ENCODE results near the gene ARHGEF26. TPM values are rescaled to one million over a fixed set of nuclear protein-coding genes. Genes with fewer than 3 reads are reported as not detected.
"Not testable (repeated sequence)": the region's sequence is repeated elsewhere in the genome, so short reads cannot be mapped to it uniquely, and the experiment has no call there.

ARHGEF26 gene
- total and polyA plus RNA-seq, 2 experiments from 2014 or later = 9.4 to 16.9 TPM

DNA sequence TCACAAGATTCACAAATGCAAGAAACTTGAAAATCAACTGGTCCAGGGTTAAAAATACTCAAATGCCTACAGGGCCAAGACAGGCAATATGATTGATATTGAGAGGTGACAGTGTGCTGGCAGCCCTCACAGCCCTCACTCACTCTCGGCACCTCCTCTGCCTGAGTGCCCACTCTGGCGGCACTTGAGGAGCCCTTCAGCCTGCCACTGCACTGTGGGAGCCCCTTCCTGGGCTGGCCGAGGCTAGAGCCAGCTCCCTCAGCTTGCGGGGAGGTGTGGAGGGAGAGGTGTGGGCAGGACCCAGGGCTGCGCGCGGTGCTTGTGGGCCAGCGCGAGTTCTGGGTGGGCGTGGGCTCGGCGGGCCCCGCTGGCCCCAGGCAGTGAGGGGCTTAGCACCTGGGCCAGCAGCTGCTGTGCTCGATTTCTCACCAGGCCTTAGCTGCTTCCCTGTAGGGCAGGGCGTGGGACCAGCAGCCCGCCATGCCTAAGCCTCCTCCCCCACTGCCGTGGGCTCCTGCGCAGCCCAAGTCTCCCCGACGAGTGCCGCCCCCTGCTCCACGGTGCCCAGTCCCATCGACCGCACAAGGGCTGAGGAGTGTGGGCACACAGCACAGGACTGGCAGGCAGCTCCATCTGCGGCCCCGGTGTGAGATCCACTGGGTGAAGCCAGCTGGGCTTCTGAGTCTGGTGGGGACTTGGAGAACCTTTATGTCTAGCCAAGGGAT is 33.3 kb upstream of the ARHGEF26 start:
- not testable (repeated sequence) for H3K4me1 Mint-ChIP-seq; H3K27ac ChIP-seq (ENCODE audit: low read depth); H3K4me3 Mint-ChIP-seq; H3K9me2 ChIP-seq (ENCODE audit: insufficient read depth); H4K20me1 ChIP-seq (replicated peaks; ENCODE audit: insufficient read depth); H3K27me3 ChIP-seq (ENCODE audit: insufficient read depth); H3K4me2 ChIP-seq; H3K27me3 Mint-ChIP-seq (ENCODE audit: insufficient read depth, low read depth, poor library complexity); H2AFZ ChIP-seq; H3K27ac Mint-ChIP-seq; H3F3A ChIP-seq (replicated peaks; ENCODE audit: low read depth); H3K4me1 ChIP-seq (ENCODE audit: insufficient read depth); H3K79me2 ChIP-seq (replicated peaks; ENCODE audit: insufficient read depth); H3K36me3 ChIP-seq (ENCODE audit: insufficient read depth); DNase-seq (ENCODE audit: low spot score); ATAC-seq; H3K4me3 ChIP-seq
- H3K9me3 Mint-ChIP-seq = peaks cover 21% of the 10 kb centered on the region
- H3K36me3 Mint-ChIP-seq (ENCODE audit: low read depth) = peaks cover 15% of the 10 kb centered on the region

- H2AFZ ChIP-seq = no peak overlapping the region
- H3F3A ChIP-seq (replicated peaks; ENCODE audit: low read depth) = no peaks in the 10 kb centered on the region
- H3K27me3 Mint-ChIP-seq (ENCODE audit: insufficient read depth, low read depth, poor library complexity) = no peaks in the 10 kb centered on the region
- no peak overlapping the region for H3K4me3 Mint-ChIP-seq
- no peaks in the 10 kb centered on the region for H3K27me3 ChIP-seq (ENCODE audit: insufficient read depth)
- TF ChIP-seq CREB1 (CRISPR knock-in tag; IDR thresholded peaks at IDR 0.05; ENCODE audit: low read depth) = no peak
- no peak for TF ChIP-seq ZNF462 (CRISPR knock-in tag; IDR thresholded peaks at IDR 0.05)
- TF ChIP-seq POLR2AphosphoS5 (IDR thresholded peaks at IDR 0.05; ENCODE audit: low read depth) = no peak
- TF ChIP-seq, protein P1, sequence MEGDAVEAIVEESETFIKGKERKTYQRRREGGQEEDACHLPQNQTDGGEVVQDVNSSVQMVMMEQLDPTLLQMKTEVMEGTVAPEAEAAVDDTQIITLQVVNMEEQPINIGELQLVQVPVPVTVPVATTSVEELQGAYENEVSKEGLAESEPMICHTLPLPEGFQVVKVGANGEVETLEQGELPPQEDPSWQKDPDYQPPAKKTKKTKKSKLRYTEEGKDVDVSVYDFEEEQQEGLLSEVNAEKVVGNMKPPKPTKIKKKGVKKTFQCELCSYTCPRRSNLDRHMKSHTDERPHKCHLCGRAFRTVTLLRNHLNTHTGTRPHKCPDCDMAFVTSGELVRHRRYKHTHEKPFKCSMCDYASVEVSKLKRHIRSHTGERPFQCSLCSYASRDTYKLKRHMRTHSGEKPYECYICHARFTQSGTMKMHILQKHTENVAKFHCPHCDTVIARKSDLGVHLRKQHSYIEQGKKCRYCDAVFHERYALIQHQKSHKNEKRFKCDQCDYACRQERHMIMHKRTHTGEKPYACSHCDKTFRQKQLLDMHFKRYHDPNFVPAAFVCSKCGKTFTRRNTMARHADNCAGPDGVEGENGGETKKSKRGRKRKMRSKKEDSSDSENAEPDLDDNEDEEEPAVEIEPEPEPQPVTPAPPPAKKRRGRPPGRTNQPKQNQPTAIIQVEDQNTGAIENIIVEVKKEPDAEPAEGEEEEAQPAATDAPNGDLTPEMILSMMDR (conservative IDR thresholded peaks at IDR 0.05; ENCODE audit: low read depth in 2 of 2) = no peak
- no peak overlapping the region for H3K4me3 ChIP-seq
- H3K27ac Mint-ChIP-seq = no peak overlapping the region
- no peaks in the 10 kb centered on the region for H3K36me3 ChIP-seq (ENCODE audit: insufficient read depth)
- no peak overlapping the region for H3K27ac ChIP-seq (ENCODE audit: low read depth)
- H4K20me1 ChIP-seq (replicated peaks; ENCODE audit: insufficient read depth) = no peaks in the 10 kb centered on the region
- H3K9me3 Mint-ChIP-seq = peaks cover 15% of the 10 kb centered on the region
- no peaks in the 10 kb centered on the region for H3K79me2 ChIP-seq (replicated peaks; ENCODE audit: insufficient read depth)
- ATAC-seq (no peak), DNase-seq (ENCODE audit: low spot score) (no peak)
- H3K4me1 Mint-ChIP-seq = peaks cover 9% of the 10 kb centered on the region
- no peaks in the 10 kb centered on the region for H3K9me2 ChIP-seq (ENCODE audit: insufficient read depth)
- peaks cover 13% of the 10 kb centered on the region for H3K36me3 Mint-ChIP-seq (ENCODE audit: low read depth)
- H3K4me1 ChIP-seq (ENCODE audit: insufficient read depth) = no peaks in the 10 kb centered on the region
- no peak overlapping the region for H3K4me2 ChIP-seq
Measured at GRCh38 chr3:154089421-154090420, 31.5 kb upstream of the ARHGEF26 start.

Data from GM23338 (cell line).